Breast epithelium (tissue), 4 donors: Measurements from ENCODE around the gene MIGA2. TPM values are rescaled to one million over a fixed set of nuclear protein-coding genes. Genes with fewer than 3 reads are reported as not detected.
A peak's percentile ranks its signal among the peaks of the same experiment; 100 is the strongest.

Experiments used
- DNase-seq, 2 donors: peaks; one replicate each; pipeline ENCODE4 v3.0.0-alpha.2; 2019; ENCODE audit warnings: low spot score in 2 of 2
- H3K27ac ChIP-seq, 2 donors: fragments of 200-600 bp; sonication (generic) in 1 of 2; one replicate each; pipeline ENCODE4 v1.5.1; 2016 to 2019; ENCODE audit warnings: mild to moderate bottlenecking in 1 of 2
- H3K27me3 ChIP-seq, 2 donors: fragments of 200-600 bp; sonication (generic) in 1 of 2; one replicate each; pipeline versions ENCODE4 v1.5.1 to v1.6.0; 2017 to 2019; ENCODE audit warnings: control low read depth in 1 of 2, mild to moderate bottlenecking in 1 of 2
- H3K36me3 ChIP-seq: fragments of 200-600 bp; one replicate; pipeline ENCODE4 v1.5.1; 2019
- H3K4me1 ChIP-seq, 2 donors: fragments of 200-600 bp; sonication (generic); one replicate each; pipeline ENCODE4 v1.5.1; 2016 to 2019; ENCODE audit warnings: control low read depth in 1 of 2
- H3K4me3 ChIP-seq, 3 donors: fragments of 200-600 bp; sonication (generic); 1 replicate in 2 of 3; 2 replicates in 1 of 3; pipeline ENCODE4 v1.5.1; 2016 to 2019; ENCODE audit warnings: mild to moderate bottlenecking in 3 of 3, moderate library complexity in 2 of 3
- H3K9me3 ChIP-seq, 2 donors: fragments of 200-600 bp; sonication (generic) in 1 of 2; one replicate each; pipeline ENCODE4 v1.5.1; 2016 to 2019; ENCODE audit warnings: control low read depth in 1 of 2
- POLR2A ChIP-seq: fragments of 450-650 bp; IDR thresholded peaks from one replicate; pipeline ENCODE4 v1.6.1; 2016; ENCODE audit warnings: antibody characterized with exemption, mild to moderate bottlenecking, moderate library complexity
- POLR2AphosphoS5 ChIP-seq, 3 donors: sonication (generic); formaldehyde crosslinking; IDR thresholded peaks; one replicate each; pipeline ENCODE4 v1.6.1; 2017; ENCODE audit warnings: antibody characterized with exemption in 3 of 3
- intact Hi-C: fragments of 100-400 bp; cut with DNase I; formaldehyde crosslinking; loops from one replicate; pipeline ENCODE4 v1.15.1; 2023; ENCODE audit warnings: low total_unique reads
- total RNA-seq, 3 donors: library from RNA; depleted of rRNA; stranded (reverse); fragments of >200 nt; gene quantifications; one replicate each; pipeline ENCODE4 v1.1.0, GENCODE V29; 2016
- TF ChIP-seq, protein P1 (sequence below), 3 donors: fragments of 450-650 bp; IDR thresholded peaks; one replicate each; pipeline ENCODE4 v1.5.1; 2016 to 2017; ENCODE audit warnings: antibody characterized with exemption in 3 of 3, mild to moderate bottlenecking in 3 of 3, moderate library complexity in 3 of 3

Gene MIGA2
- total RNA-seq, 3 donors from 2014 or later: 25.3 to 28.8 (median 27.9) TPM

DNA sequence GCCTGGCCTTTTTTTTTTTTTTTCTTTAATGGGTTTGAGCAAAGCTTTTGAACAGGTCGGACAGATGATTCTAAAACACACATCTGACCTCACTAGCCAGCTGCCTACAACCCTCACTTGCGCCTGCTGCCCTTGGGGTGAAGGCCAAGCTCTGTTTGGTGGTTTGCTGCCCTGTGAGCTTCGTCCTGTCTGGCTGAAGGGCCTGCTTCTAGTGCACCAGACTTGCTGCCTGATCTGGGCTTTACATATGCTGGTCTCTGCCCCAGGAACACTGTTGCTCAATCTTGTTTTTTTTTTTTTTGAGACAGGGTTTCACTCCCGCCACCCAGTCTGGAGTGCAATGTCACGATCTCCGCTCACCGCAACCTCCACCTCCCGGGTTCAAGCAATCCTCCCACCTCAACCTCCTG lies 28.1 kb downstream of the MIGA2 start:
- no peaks in the 10 kb centered on the region for H3K27me3 ChIP-seq
- no peak overlapping the region for H3K27ac ChIP-seq
- no peak overlapping the region for H3K4me3 ChIP-seq
- H3K36me3 ChIP-seq: peaks cover 17% of the 10 kb centered on the region
- DNase-seq: no peak
- H3K9me3 ChIP-seq: no peaks in the 10 kb centered on the region
- no peaks in the 10 kb centered on the region for H3K4me1 ChIP-seq
- TF ChIP-seq POLR2AphosphoS5 (IDR thresholded peaks at IDR 0.05) (no peak), POLR2A (no peak)
- TF ChIP-seq, protein P1, sequence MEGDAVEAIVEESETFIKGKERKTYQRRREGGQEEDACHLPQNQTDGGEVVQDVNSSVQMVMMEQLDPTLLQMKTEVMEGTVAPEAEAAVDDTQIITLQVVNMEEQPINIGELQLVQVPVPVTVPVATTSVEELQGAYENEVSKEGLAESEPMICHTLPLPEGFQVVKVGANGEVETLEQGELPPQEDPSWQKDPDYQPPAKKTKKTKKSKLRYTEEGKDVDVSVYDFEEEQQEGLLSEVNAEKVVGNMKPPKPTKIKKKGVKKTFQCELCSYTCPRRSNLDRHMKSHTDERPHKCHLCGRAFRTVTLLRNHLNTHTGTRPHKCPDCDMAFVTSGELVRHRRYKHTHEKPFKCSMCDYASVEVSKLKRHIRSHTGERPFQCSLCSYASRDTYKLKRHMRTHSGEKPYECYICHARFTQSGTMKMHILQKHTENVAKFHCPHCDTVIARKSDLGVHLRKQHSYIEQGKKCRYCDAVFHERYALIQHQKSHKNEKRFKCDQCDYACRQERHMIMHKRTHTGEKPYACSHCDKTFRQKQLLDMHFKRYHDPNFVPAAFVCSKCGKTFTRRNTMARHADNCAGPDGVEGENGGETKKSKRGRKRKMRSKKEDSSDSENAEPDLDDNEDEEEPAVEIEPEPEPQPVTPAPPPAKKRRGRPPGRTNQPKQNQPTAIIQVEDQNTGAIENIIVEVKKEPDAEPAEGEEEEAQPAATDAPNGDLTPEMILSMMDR (IDR thresholded peaks at IDR 0.05): no peak
- intact Hi-C loops: no loop called here

- intact Hi-C loops: no loop called here
- H3K4me3 ChIP-seq: no peak overlapping the region
- DNase-seq: no peak
- no peaks in the 10 kb centered on the region for H3K9me3 ChIP-seq
- H3K4me1 ChIP-seq: no peaks in the 10 kb centered on the region
- no peaks in the 10 kb centered on the region for H3K27me3 ChIP-seq
- H3K27ac ChIP-seq: no peak overlapping the region
- TF ChIP-seq POLR2A: no peak
- TF ChIP-seq, protein P1 (IDR thresholded peaks at IDR 0.05): no peak
- TF ChIP-seq POLR2AphosphoS5 (IDR thresholded peaks at IDR 0.05): no peak
- peaks cover 16% of the 10 kb centered on the region for H3K36me3 ChIP-seq
These were observed 31.7 kb downstream of the MIGA2 start for GRCh38 chr9:129068110-129068509.

- no peaks in the 10 kb centered on the region for H3K27me3 ChIP-seq
- no peaks in the 10 kb centered on the region for H3K9me3 ChIP-seq
- H3K4me3 ChIP-seq: no peak overlapping the region
- TF ChIP-seq POLR2A: no peak
- TF ChIP-seq POLR2AphosphoS5 (IDR thresholded peaks at IDR 0.05): no peak
- peaks cover 8% of the 10 kb centered on the region for H3K36me3 ChIP-seq
- no peaks in the 10 kb centered on the region for H3K4me1 ChIP-seq
- no peak overlapping the region for H3K27ac ChIP-seq
- intact Hi-C loops: no loop called here
- peak in 1 of 2 donors; percentile 30 for DNase-seq
These were observed 32.8 kb downstream of the MIGA2 start for GRCh38 chr9:129068990-129069861.

- H3K36me3 ChIP-seq: peaks cover 8% of the 10 kb centered on the region
- TF ChIP-seq, protein P1 (IDR thresholded peaks at IDR 0.05): no peak
- TF ChIP-seq POLR2AphosphoS5 (IDR thresholded peaks at IDR 0.05): no peak
- TF ChIP-seq POLR2A: no peak
- no peak overlapping the region for H3K27ac ChIP-seq
- intact Hi-C loops: loop anchor here (5.0 kb wide), 1 partner anchor 1997 kb away; no protein-coding TSS in a partner anchor
- DNase-seq: no peak
- no peaks in the 10 kb centered on the region for H3K9me3 ChIP-seq
- H3K27me3 ChIP-seq: no peaks in the 10 kb centered on the region
- H3K4me1 ChIP-seq: no peaks in the 10 kb centered on the region
- no peak overlapping the region for H3K4me3 ChIP-seq
These were observed 33.6 kb downstream of the MIGA2 start for GRCh38 chr9:129069862-129070641.

GRCh38 chr9:129070696-129071525 lies 34.5 kb downstream of the MIGA2 start:
- Histone ChIP-seq H3K4me1 (no peaks in the 10 kb centered on the region), H3K27me3 (no peaks in the 10 kb centered on the region), H3K9me3 (no peaks in the 10 kb centered on the region), H3K4me3 (no peak overlapping the region), H3K27ac (no peak overlapping the region), H3K36me3 (peaks cover 8% of the 10 kb centered on the region)
- intact Hi-C loops: loop anchor here (5.0 kb wide), 1 partner anchor 1996 kb away; no protein-coding TSS in a partner anchor
- TF ChIP-seq POLR2AphosphoS5 (IDR thresholded peaks at IDR 0.05) (no peak), POLR2A (no peak)
- TF ChIP-seq, protein P1 (IDR thresholded peaks at IDR 0.05): no peak
- no peak for DNase-seq
